HepG2 (cell line): ENCODE results near the gene DLEC1. TPM values are rescaled to one million over a fixed set of nuclear protein-coding genes. Genes with fewer than 3 reads are reported as not detected.

Experiments used
- ATAC-seq: fragments of 200-7000 bp; cut with Tn5 transposase; 3 replicates; pipeline ENCODE4 v1.9.1; 2020; ENCODE audit warnings: mild to moderate bottlenecking, moderate library complexity
- BruUV-seq: library from RNA; stranded (reverse); fragments of 400-500 nt; replicated peaks from 2 replicates; lab custom pipeline; 2021; lab: Mats Ljungman, UMichigan
- CTCF ChIA-PET: fragments of 300-600 bp; formaldehyde crosslinking; extraction: SDS; loops from one replicate; lab custom pipeline; 2021; ENCODE audit warnings: low total read pairs, inconsistent platforms, low intra/inter-chr PET ratio; lab: Yijun Ruan, JAX
- POLR2A ChIA-PET: fragments of 350-600 bp; sonication (Branson Sonifier 250); formaldehyde crosslinking; loops from one replicate; lab custom pipeline; 2020; ENCODE audit warnings: antibody characterized with exemption, inconsistent platforms; lab: Yijun Ruan, JAX
- DNase-seq: peaks from one replicate; pipeline ENCODE4 v3.0.0-alpha.2; 2015; ENCODE audit warnings: low spot score
- FAIRE-seq: peaks from 3 replicates; lab custom pipeline; 2011; peaks lifted over from hg19 to GRCh38; lab: Jason Lieb, UNC
- H2AFZ ChIP-seq: one replicate; pipeline ENCODE4 v1.6.1; 2011; ENCODE audit warnings: low read length, inconsistent platforms
- H3K27ac ChIP-seq: fragments of 300-600 bp; 3 replicates; pipeline ENCODE4 v1.8.0; 2011; ENCODE audit warnings: mixed run types, mild to moderate bottlenecking, mixed read lengths, low read length, inconsistent platforms; ENCODE audit not compliant: insufficient read depth; ENCODE audit errors: extremely low read length
- H3K27me3 ChIP-seq, 2 experiments: fragments of 200-600 bp in 1 of 2; 2 replicates in 1 of 2; 3 replicates in 1 of 2; pipeline versions ENCODE4 v1.6.0 to v1.8.0; 2011; ENCODE audit warnings: low read length in 2 of 2, mild to moderate bottlenecking in 2 of 2, moderate library complexity in 2 of 2, inconsistent platforms in 1 of 2; ENCODE audit not compliant: insufficient read depth in 2 of 2, control insufficient read depth in 1 of 2
- H3K36me3 ChIP-seq, 2 experiments: fragments of 200-600 bp in 1 of 2; replicated peaks in 1 of 2; 2 replicates in 1 of 2; 3 replicates in 1 of 2; pipeline versions ENCODE4 v1.5.1 to v1.8.0; 2011; ENCODE audit warnings: low read length in 2 of 2, inconsistent platforms in 1 of 2; ENCODE audit not compliant: insufficient read depth in 2 of 2, control insufficient read depth in 1 of 2
- H3K4me1 ChIP-seq: 2 replicates; pipeline ENCODE4 v1.5.1; 2012; ENCODE audit warnings: low read length, inconsistent platforms; ENCODE audit not compliant: insufficient read depth
- H3K4me2 ChIP-seq: 2 replicates; pipeline ENCODE4 v1.6.0; 2011; ENCODE audit warnings: low read depth, low read length, inconsistent platforms
- H3K4me3 ChIP-seq, 3 experiments: fragments of 200-600 bp in 1 of 3; sonication (generic), shearing (Covaris generic) in 1 of 3; replicated peaks in 1 of 3; 2 replicates each; pipeline ENCODE4 v1.5.1; 2011 to 2016; ENCODE audit warnings: low read length in 3 of 3, inconsistent platforms in 2 of 3, low read depth in 2 of 3, mild to moderate bottlenecking in 2 of 3, control low read depth in 1 of 3, mixed read lengths in 1 of 3; ENCODE audit not compliant: insufficient read depth in 1 of 3
- H3K79me2 ChIP-seq: one replicate; pipeline ENCODE4 v1.6.1; 2011; ENCODE audit warnings: low read length, inconsistent platforms; ENCODE audit not compliant: insufficient read depth
- H3K9ac ChIP-seq: 2 replicates; pipeline ENCODE4 v1.6.0; 2011; ENCODE audit warnings: mild to moderate bottlenecking, low read depth, low read length, inconsistent platforms; ENCODE audit not compliant: insufficient read depth
- H3K9me3 ChIP-seq: 2 replicates; pipeline ENCODE4 v1.5.1; 2012; ENCODE audit warnings: mild to moderate bottlenecking, low read length
- H4K20me1 ChIP-seq: 2 replicates; pipeline ENCODE4 v1.6.0; 2011; ENCODE audit warnings: inconsistent platforms, mild to moderate bottlenecking, low read length, moderate library complexity; ENCODE audit not compliant: insufficient read depth
- AFF4 ChIP-seq: sonication (generic); formaldehyde crosslinking; IDR thresholded peaks from 2 replicates; pipeline ENCODE4 v1.4.0; 2020; ENCODE audit warnings: missing genetic modification reagents
- CEBPB ChIP-seq: IDR thresholded peaks from 2 replicates; pipeline ENCODE4 v1.6.1; 2011; ENCODE audit warnings: low read depth, low read length, improper control_type of control experiment, borderline replicate concordance
- KLF12 ChIP-seq: sonication (generic); formaldehyde crosslinking; IDR thresholded peaks from 2 replicates; pipeline ENCODE4 v1.4.0; 2020; ENCODE audit warnings: missing genetic modification reagents, borderline replicate concordance
- MXI1 ChIP-seq: IDR thresholded peaks from 3 replicates; pipeline ENCODE4 v1.6.1; 2012; ENCODE audit warnings: low read depth, low read length, inconsistent platforms, borderline replicate concordance
- NBN ChIP-seq: fragments of 450-650 bp; conservative IDR thresholded peaks from 2 replicates; pipeline ENCODE4 v1.6.1; 2017
- TBX3 ChIP-seq: fragments of 450-650 bp; IDR thresholded peaks from 2 replicates; pipeline ENCODE4 v1.6.1; 2017; ENCODE audit warnings: antibody characterized with exemption, mild to moderate bottlenecking, inconsistent platforms, borderline replicate concordance
- YY1 ChIP-seq: IDR thresholded peaks from 2 replicates; pipeline ENCODE4 v1.6.1; 2011; ENCODE audit warnings: low read length, low read depth, moderate library complexity, mild to moderate bottlenecking; ENCODE audit not compliant: insufficient read depth, insufficient replicate concordance
- ZBTB39 ChIP-seq: sonication (generic); formaldehyde crosslinking; IDR thresholded peaks from 2 replicates; pipeline ENCODE4 v1.5.0; 2020; ENCODE audit warnings: missing genetic modification reagents
- ZNF138 ChIP-seq: sonication (generic); formaldehyde crosslinking; IDR thresholded peaks from 2 replicates; pipeline ENCODE4 v1.5.0; 2020; ENCODE audit warnings: mild to moderate bottlenecking, low read depth, missing genetic modification reagents
- ZNF207 ChIP-seq: fragments of 450-650 bp; IDR thresholded peaks from 2 replicates; pipeline ENCODE4 v1.6.1; 2016; ENCODE audit warnings: antibody characterized with exemption, borderline replicate concordance
- ZNF234 ChIP-seq: sonication (generic); formaldehyde crosslinking; conservative IDR thresholded peaks from 2 replicates; pipeline ENCODE4 v1.5.1; 2020; ENCODE audit warnings: mild to moderate bottlenecking, missing genetic modification reagents
- ZNF441 ChIP-seq: sonication (generic); formaldehyde crosslinking; IDR thresholded peaks from 2 replicates; pipeline ENCODE4 v1.7.0; 2021; ENCODE audit warnings: missing genetic modification reagents, borderline replicate concordance
- ZSCAN25 ChIP-seq: sonication (generic); formaldehyde crosslinking; IDR thresholded peaks from 2 replicates; pipeline ENCODE4 v1.8.0; 2022; ENCODE audit warnings: mild to moderate bottlenecking, missing genetic modification reagents
- WGBS: methylation state at CpG from one replicate; pipeline ENCODE4 v1.1.6; 2017; ENCODE audit warnings: low lambda C conversion rate; 5-methylcytosine and 5-hydroxymethylcytosine counted together
- in situ Hi-C: cut with HindIII; loops from 2 replicates; pipeline ENCODE4 v1.10.0; 2017; ENCODE audit warnings: low pct_unique_long_range_greater_than_20kb; ENCODE audit not compliant: extremely low pct_ligation_motif_present
- intact Hi-C: fragments of 100-400 bp; cut with micrococcal nuclease; formaldehyde crosslinking; loops from one replicate; pipeline ENCODE4 v1.10.0; 2022; ENCODE audit not compliant: unreplicated experiment
- polyA plus RNA-seq, 8 experiments: library from polyadenylated mRNA; depleted of rRNA in 3 of 8; stranded (reverse) in 7 of 8; unstranded in 1 of 8; fragments of >200 nt; fragmentation: Illumina TruSeq in 4 of 8; extraction: Trizol in 4 of 8; gene quantifications; 2 replicates each; pipeline versions ENCODE4 v1.2.1 to v1.2.3, GENCODE V29; 2011 to 2016; ENCODE audit warnings: low read depth in 4 of 8, missing spikeins in 1 of 8, mixed read lengths in 1 of 8; ENCODE audit not compliant: insufficient read depth in 1 of 8
- total RNA-seq, 5 experiments: library from RNA; depleted of rRNA; stranded (reverse); fragments of >200 nt; fragmentation: Illumina TruSeq; extraction: Trizol; gene quantifications; 2 replicates each; pipeline ENCODE4 v1.2.3, GENCODE V29; 2016; ENCODE audit warnings: low read depth in 1 of 5
- TF ChIP-seq, protein P1 (sequence below): sonication (generic); formaldehyde crosslinking; IDR thresholded peaks from 2 replicates; pipeline ENCODE4 v1.5.0; 2020; ENCODE audit warnings: mild to moderate bottlenecking, low read depth, missing genetic modification reagents, borderline replicate concordance
- TF ChIP-seq, protein P2 (sequence below): sonication (generic); formaldehyde crosslinking; IDR thresholded peaks from 2 replicates; pipeline ENCODE4 v1.4.0; 2020; ENCODE audit warnings: missing genetic modification reagents, mild to moderate bottlenecking, borderline replicate concordance
- TF ChIP-seq, protein P3 (sequence below): sonication (generic); formaldehyde crosslinking; IDR thresholded peaks from 2 replicates; pipeline ENCODE4 v1.8.0; 2022; ENCODE audit warnings: mild to moderate bottlenecking, missing genetic modification reagents, moderate library complexity

Gene DLEC1
- total and polyA plus RNA-seq, 2 of the 13 experiments (the other 11 are each of a cell fraction or from before 2014, with no cell fraction given) = 0.09 TPM; not detected in 1

GRCh38 chr3:38008971-38009580 lies 29.9 kb upstream of the DLEC1 start:
- no peaks in the 10 kb centered on the region; a peak in 2 of 5 replicates for H3K36me3 ChIP-seq
- H3K27me3 ChIP-seq = no peaks in the 10 kb centered on the region; a peak in 1 of 5 replicates
- H2AFZ ChIP-seq = no peak overlapping the region
- ATAC-seq (no peak), FAIRE-seq (no peak), DNase-seq (no peak)
- no peak overlapping the region for H3K27ac ChIP-seq
- no TSS peak for BruUV-seq
- no peaks in the 10 kb centered on the region for H4K20me1 ChIP-seq
- in situ Hi-C loops = no loop called here
- ChIA-PET CTCF (no interaction called here), POLR2A (no interaction called here)
- no peaks in the 10 kb centered on the region for H3K9me3 ChIP-seq
- intact Hi-C loops = no loop called here
- peaks cover 22% of the 10 kb centered on the region for H3K4me1 ChIP-seq
- H3K9ac ChIP-seq = no peak overlapping the region
- no peaks in the 10 kb centered on the region for H3K79me2 ChIP-seq
- no peak overlapping the region for H3K4me2 ChIP-seq
- TF ChIP-seq ZNF234 (CRISPR knock-in tag) (no peak), YY1 (no peak), ZNF138 (no peak), ZNF441 (CRISPR knock-in tag) (no peak), ZNF207 (no peak), CEBPB (no peak), TBX3 (no peak), ZSCAN25 (no peak), AFF4 (CRISPR knock-in tag) (no peak), MXI1 (no peak), ZBTB39 (CRISPR knock-in tag) (no peak), NBN (no peak), KLF12 (no peak)
- TF ChIP-seq, protein P1, sequence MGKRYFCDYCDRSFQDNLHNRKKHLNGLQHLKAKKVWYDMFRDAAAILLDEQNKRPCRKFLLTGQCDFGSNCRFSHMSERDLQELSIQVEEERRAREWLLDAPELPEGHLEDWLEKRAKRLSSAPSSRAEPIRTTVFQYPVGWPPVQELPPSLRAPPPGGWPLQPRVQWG (CRISPR knock-in tag) = no peak
- TF ChIP-seq, protein P2, sequence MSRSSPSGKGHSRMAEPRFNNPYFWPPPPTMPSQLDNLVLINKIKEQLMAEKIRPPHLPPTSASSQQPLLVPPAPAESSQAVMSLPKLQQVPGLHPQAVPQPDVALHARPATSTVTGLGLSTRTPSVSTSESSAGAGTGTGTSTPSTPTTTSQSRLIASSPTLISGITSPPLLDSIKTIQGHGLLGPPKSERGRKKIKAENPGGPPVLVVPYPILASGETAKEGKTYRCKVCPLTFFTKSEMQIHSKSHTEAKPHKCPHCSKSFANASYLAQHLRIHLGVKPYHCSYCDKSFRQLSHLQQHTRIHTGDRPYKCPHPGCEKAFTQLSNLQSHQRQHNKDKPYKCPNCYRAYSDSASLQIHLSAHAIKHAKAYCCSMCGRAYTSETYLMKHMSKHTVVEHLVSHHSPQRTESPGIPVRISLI (CRISPR knock-in tag) = no peak
- TF ChIP-seq, protein P3, sequence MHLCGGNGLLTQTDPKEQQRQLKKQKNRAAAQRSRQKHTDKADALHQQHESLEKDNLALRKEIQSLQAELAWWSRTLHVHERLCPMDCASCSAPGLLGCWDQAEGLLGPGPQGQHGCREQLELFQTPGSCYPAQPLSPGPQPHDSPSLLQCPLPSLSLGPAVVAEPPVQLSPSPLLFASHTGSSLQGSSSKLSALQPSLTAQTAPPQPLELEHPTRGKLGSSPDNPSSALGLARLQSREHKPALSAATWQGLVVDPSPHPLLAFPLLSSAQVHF (CRISPR knock-in tag) = no peak
- WGBS = 80% methylated on average over 12 of the region's 16 CpGs
- H3K4me3 ChIP-seq = no peak overlapping the region
